Liver (tissue), 9 donors: ENCODE data around the gene YPEL5. TPM values are rescaled to one million over a fixed set of nuclear protein-coding genes. Genes with fewer than 3 reads are reported as not detected.

ENCODE experiments used
- DNase-seq: peaks from one replicate; pipeline ENCODE4 v3.0.0-alpha.2; 2017; ENCODE audit warnings: low spot score
- H3K27ac ChIP-seq, 2 donors: one replicate each; pipeline ENCODE4 v1.7.0; 2013; ENCODE audit warnings: inconsistent platforms in 2 of 2, low read length in 2 of 2, control low read depth in 1 of 2, low read depth in 1 of 2, mild to moderate bottlenecking in 1 of 2
- H3K27me3 ChIP-seq, 4 donors: one replicate each; pipeline versions ENCODE4 v1.6.1 to v1.7.0; 2013; ENCODE audit warnings: low read length in 3 of 4, inconsistent platforms in 1 of 4, mild to moderate bottlenecking in 1 of 4, moderate library complexity in 1 of 4; ENCODE audit not compliant: control insufficient read depth in 4 of 4, insufficient read depth in 4 of 4
- H3K36me3 ChIP-seq, 4 donors: one replicate each; pipeline versions ENCODE4 v1.6.1 to v1.7.0; 2013; ENCODE audit warnings: low read length in 3 of 4, mild to moderate bottlenecking in 3 of 4, low read depth in 1 of 4, moderate library complexity in 1 of 4; ENCODE audit not compliant: control insufficient read depth in 4 of 4, insufficient read depth in 3 of 4
- H3K4me1 ChIP-seq, 4 donors: one replicate each; pipeline versions ENCODE4 v1.6.1 to v1.7.0; 2013; ENCODE audit warnings: low read length in 3 of 4, mild to moderate bottlenecking in 3 of 4, moderate library complexity in 1 of 4; ENCODE audit not compliant: control insufficient read depth in 4 of 4, insufficient read depth in 4 of 4
- H3K4me3 ChIP-seq, 3 donors: one replicate each; pipeline versions ENCODE4 v1.6.1 to v1.7.0; 2013; ENCODE audit warnings: low read length in 3 of 3, control low read depth in 1 of 3, low read depth in 1 of 3, mild to moderate bottlenecking in 1 of 3
- H3K9ac ChIP-seq, 2 donors: one replicate each; pipeline ENCODE4 v1.7.0; 2013; ENCODE audit warnings: low read length in 2 of 2, mild to moderate bottlenecking in 2 of 2, moderate library complexity in 2 of 2, control low read depth in 1 of 2, low read depth in 1 of 2
- H3K9me3 ChIP-seq, 4 donors: one replicate each; pipeline versions ENCODE4 v1.6.1 to v1.7.0; 2013; ENCODE audit warnings: low read length in 3 of 4; ENCODE audit not compliant: control insufficient read depth in 4 of 4
- ATF3 ChIP-seq: IDR thresholded peaks from 2 replicates; pipeline ENCODE4 v1.6.1; 2016; ENCODE audit warnings: antibody characterized with exemption
- CTCF ChIP-seq: fragments of 150-350 bp; IDR thresholded peaks from 2 replicates; pipeline ENCODE4 v1.5.1; 2017; ENCODE audit warnings: improper control_type of control experiment, low read depth, low read length; ENCODE audit not compliant: missing input control
- EGR1 ChIP-seq, 2 donors: IDR thresholded peaks; 2 replicates each; pipeline ENCODE4 v1.6.1; 2016 to 2018; ENCODE audit warnings: antibody characterized with exemption in 2 of 2, low read depth in 2 of 2
- FOXA1 ChIP-seq: IDR thresholded peaks from 2 replicates; pipeline ENCODE4 v1.6.1; 2016; ENCODE audit warnings: antibody characterized with exemption
- FOXA2 ChIP-seq: IDR thresholded peaks from 2 replicates; pipeline ENCODE4 v1.6.1; 2016; ENCODE audit warnings: antibody characterized with exemption
- GABPA ChIP-seq, 2 donors: IDR thresholded peaks in 1 of 2; conservative IDR thresholded peaks in 1 of 2; 2 replicates each; pipeline ENCODE4 v1.6.1; 2016; ENCODE audit warnings: antibody characterized with exemption in 2 of 2, mild to moderate bottlenecking in 1 of 2, moderate library complexity in 1 of 2
- HNF4G ChIP-seq: IDR thresholded peaks from 2 replicates; pipeline ENCODE4 v1.6.1; 2016; ENCODE audit warnings: antibody characterized with exemption
- NR2F2 ChIP-seq: IDR thresholded peaks from 2 replicates; pipeline ENCODE4 v1.6.1; 2016; ENCODE audit warnings: antibody characterized with exemption
- RAD21 ChIP-seq, 2 donors: IDR thresholded peaks; 2 replicates each; pipeline ENCODE4 v1.6.1; 2016; ENCODE audit warnings: antibody characterized with exemption in 2 of 2, mild to moderate bottlenecking in 2 of 2
- RXRA ChIP-seq, 2 donors: IDR thresholded peaks; 2 replicates each; pipeline ENCODE4 v1.6.1; 2017 to 2018; ENCODE audit warnings: antibody characterized with exemption in 2 of 2, mild to moderate bottlenecking in 1 of 2
- SP1 ChIP-seq: IDR thresholded peaks from 2 replicates; pipeline ENCODE4 v1.6.1; 2018; ENCODE audit warnings: antibody characterized with exemption, mild to moderate bottlenecking
- YY1 ChIP-seq: IDR thresholded peaks from 2 replicates; pipeline ENCODE4 v1.6.1; 2016; ENCODE audit warnings: antibody characterized with exemption, mild to moderate bottlenecking
- ZBTB33 ChIP-seq: IDR thresholded peaks from 2 replicates; pipeline ENCODE4 v1.6.1; 2016; ENCODE audit warnings: antibody characterized with exemption
- WGBS: extraction: QIAGEN DNeasy Blood & Tissue Kit; methylation state at CpG from one replicate; pipeline ENCODE4 v1.1.7; 2013; 5-methylcytosine and 5-hydroxymethylcytosine counted together
- polyA plus RNA-seq, 2 donors: library from polyadenylated mRNA; stranded (reverse) in 1 of 2; unstranded in 1 of 2; fragments of 200-250 nt in 1 of 2; fragments of >200 nt in 1 of 2; fragmentation: Nextera tagmentation in 1 of 2; extraction: Ambion mirVana in 1 of 2; gene quantifications; one replicate each; pipeline versions ENCODE4 v1.2.1 to v1.2.3, GENCODE V29; 2013 to 2015
- total RNA-seq, 2 donors: library from RNA; depleted of rRNA; stranded (reverse); fragments of >200 nt; gene quantifications; one replicate each; pipeline ENCODE4 v1.2.3, GENCODE V29; 2014
- TF ChIP-seq, protein P1 (sequence below): IDR thresholded peaks from 2 replicates; pipeline ENCODE4 v1.6.1; 2016; ENCODE audit warnings: antibody characterized with exemption, mild to moderate bottlenecking
- donor health status: healthy.
- donor health status: healthy.
- donor health status: healthy.
- donor health status: healthy.
- donor health status: healthy.

YPEL5 gene
- total and polyA plus RNA-seq, 4 donors, result 20.4 to 62.8 (median 36.5) TPM

- H3K36me3 ChIP-seq, result no peaks in the 10 kb centered on the region
- 87% methylated on average over 9 of the region's 9 CpGs for WGBS
- no peak overlapping the region for H3K4me3 ChIP-seq
- no peak for DNase-seq
- H3K27me3 ChIP-seq, result no peaks in the 10 kb centered on the region
- H3K4me1 ChIP-seq, result peaks cover 0 to 4% (median 1%) of the 10 kb centered on the region in 4 donors
- TF ChIP-seq EGR1 (IDR thresholded peaks at IDR 0.05; ENCODE audit: low read depth in 2 of 2) (no peak), FOXA2 (no peak), RAD21 (IDR thresholded peaks at IDR 0.05) (no peak), ATF3 (no peak), RXRA (IDR thresholded peaks at IDR 0.05) (no peak), GABPA (IDR thresholded peaks at IDR 0.05 in 1 of 2, conservative IDR thresholded peaks at IDR 0.05 in 1 of 2) (no peak)
- no peak overlapping the region for H3K27ac ChIP-seq
- H3K9me3 ChIP-seq, result no peaks in the 10 kb centered on the region
- H3K9ac ChIP-seq, result no peak overlapping the region
These were observed 19.6 kb upstream of the YPEL5 start for GRCh38 chr2:30127016-30127893.

GRCh38 chr2:30134582-30134981 is 12.2 kb upstream of the YPEL5 start:
- H3K27me3 ChIP-seq, result no peaks in the 10 kb centered on the region
- no peak overlapping the region for H3K4me3 ChIP-seq
- no peaks in the 10 kb centered on the region for H3K36me3 ChIP-seq
- no peak overlapping the region for H3K9ac ChIP-seq
- no peak overlapping the region for H3K27ac ChIP-seq
- WGBS, result 85% methylated on average over 5 of the region's 5 CpGs
- TF ChIP-seq ZBTB33 (no peak), YY1 (no peak), HNF4G (no peak), FOXA1 (no peak), RXRA (IDR thresholded peaks at IDR 0.05) (no peak), FOXA2 (no peak), CTCF (no peak), NR2F2 (no peak), SP1 (no peak), RAD21 (IDR thresholded peaks at IDR 0.05) (no peak)
- TF ChIP-seq, protein P1, sequence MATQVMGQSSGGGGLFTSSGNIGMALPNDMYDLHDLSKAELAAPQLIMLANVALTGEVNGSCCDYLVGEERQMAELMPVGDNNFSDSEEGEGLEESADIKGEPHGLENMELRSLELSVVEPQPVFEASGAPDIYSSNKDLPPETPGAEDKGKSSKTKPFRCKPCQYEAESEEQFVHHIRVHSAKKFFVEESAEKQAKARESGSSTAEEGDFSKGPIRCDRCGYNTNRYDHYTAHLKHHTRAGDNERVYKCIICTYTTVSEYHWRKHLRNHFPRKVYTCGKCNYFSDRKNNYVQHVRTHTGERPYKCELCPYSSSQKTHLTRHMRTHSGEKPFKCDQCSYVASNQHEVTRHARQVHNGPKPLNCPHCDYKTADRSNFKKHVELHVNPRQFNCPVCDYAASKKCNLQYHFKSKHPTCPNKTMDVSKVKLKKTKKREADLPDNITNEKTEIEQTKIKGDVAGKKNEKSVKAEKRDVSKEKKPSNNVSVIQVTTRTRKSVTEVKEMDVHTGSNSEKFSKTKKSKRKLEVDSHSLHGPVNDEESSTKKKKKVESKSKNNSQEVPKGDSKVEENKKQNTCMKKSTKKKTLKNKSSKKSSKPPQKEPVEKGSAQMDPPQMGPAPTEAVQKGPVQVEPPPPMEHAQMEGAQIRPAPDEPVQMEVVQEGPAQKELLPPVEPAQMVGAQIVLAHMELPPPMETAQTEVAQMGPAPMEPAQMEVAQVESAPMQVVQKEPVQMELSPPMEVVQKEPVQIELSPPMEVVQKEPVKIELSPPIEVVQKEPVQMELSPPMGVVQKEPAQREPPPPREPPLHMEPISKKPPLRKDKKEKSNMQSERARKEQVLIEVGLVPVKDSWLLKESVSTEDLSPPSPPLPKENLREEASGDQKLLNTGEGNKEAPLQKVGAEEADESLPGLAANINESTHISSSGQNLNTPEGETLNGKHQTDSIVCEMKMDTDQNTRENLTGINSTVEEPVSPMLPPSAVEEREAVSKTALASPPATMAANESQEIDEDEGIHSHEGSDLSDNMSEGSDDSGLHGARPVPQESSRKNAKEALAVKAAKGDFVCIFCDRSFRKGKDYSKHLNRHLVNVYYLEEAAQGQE, result no peak
- no peaks in the 10 kb centered on the region for H3K9me3 ChIP-seq
- no peaks in the 10 kb centered on the region for H3K4me1 ChIP-seq
- no peak for DNase-seq
